ENCODE data around the gene TNFSF8. TPM values are rescaled to one million over a fixed set of nuclear protein-coding genes. Genes with fewer than 3 reads are reported as not detected.

TNFSF8 gene
- total RNA-seq, 1 experiment from 2014 or later, result not detected

DNA sequence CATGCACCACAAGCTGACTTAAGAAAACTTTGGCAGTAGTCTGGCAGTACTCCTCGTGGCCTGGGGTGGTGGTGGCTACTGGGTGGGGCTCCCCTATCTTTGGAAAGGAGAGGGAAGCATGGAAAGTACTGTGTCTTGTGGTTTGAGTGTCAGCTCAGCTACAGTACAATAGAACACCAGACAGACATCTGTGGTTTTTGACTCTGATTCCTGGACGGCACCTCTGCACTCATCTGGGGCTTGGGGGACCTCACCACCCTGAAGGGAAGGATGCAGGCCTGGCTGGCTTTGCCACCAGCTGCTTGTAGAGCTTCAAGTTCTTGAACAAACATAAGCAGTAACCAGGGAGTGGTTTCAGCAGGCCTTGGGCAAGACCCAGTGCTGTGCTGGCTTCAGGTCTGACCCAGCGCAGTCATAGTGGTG is 40.6 kb downstream of the TNFSF8 start:
- DNase-seq (ENCODE audit: low spot score), result no peak
- in situ Hi-C loops (cut with HindIII; ENCODE audit: low sequenced_read_pairs), result no loop called here

DNA sequence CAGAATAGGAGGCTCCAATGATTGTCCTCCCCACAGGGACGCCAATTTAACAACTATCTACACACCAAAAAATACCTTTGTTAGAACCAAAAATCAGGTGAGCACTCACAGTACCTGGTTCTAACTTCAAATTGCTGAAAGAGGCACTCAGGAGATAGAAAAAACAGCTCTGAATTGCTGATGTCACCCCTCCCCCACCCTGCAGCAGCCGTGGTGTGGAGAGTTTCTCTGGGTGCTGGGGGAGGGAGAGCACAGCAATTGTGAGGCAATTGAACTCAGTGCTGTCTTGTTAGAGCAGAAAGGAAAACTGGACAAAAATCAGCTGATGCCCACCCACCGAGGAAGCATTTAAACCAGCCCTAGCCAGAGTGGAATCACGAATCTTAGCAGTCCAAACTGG is 41.8 kb downstream of the TNFSF8 start:
- in situ Hi-C loops (cut with HindIII; ENCODE audit: low sequenced_read_pairs), result no loop called here
- DNase-seq (ENCODE audit: low spot score), result no peak

DNA sequence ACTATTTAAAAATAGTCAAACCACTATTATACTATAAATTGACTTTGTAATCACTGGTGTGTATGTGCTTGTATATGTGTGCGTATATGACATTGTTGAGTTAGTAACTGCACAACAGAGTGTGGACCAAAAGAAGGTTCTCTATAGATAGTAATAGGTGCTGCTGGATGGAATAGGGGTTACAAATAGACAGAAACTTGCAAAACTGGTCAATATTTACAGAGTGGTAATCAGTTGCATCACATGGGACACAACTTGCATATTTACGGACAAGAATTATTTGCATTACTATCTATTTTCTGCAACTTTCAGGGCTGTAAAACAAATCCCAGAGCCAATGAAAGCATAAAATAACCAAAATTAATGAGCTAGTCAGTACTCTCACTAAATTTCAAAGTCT is 42.4 kb downstream of the TNFSF8 start:
- in situ Hi-C loops (cut with HindIII; ENCODE audit: low sequenced_read_pairs), result no loop called here
- DNase-seq (ENCODE audit: low spot score), result no peak

DNA sequence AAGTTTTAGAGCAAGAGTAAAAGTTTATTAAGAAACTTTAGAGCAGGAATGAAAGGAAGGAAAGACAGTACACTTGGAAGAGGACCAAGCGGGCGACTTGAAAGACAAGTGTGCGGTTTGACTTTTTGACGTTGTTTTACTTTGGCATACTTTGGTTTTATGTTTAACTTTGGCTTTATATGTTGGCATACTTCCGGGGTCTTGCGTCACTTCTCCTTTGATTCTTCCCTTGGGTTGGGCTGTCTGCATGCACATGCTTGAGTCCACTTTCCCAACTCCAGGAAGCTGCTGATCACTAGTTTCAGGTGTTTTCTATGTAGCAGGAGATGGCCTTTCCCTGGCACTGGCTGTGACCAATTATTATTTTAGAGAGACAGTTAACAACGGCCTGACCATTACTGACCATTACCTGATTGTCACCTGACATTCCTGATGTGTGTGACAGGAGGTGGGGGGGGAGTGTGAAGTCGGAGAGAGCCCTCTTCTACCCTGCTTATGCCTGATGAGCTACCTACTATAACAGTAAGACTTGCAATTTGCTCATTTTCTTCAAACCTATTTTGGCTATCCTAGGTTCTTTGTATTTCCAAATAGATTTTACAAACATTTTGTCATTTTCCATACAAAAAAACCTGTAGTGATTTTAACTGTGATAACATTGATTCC is 45.5 kb downstream of the TNFSF8 start:
- in situ Hi-C loops (cut with HindIII; ENCODE audit: low sequenced_read_pairs), result no loop called here
- no peak for DNase-seq (ENCODE audit: low spot score)

DNA sequence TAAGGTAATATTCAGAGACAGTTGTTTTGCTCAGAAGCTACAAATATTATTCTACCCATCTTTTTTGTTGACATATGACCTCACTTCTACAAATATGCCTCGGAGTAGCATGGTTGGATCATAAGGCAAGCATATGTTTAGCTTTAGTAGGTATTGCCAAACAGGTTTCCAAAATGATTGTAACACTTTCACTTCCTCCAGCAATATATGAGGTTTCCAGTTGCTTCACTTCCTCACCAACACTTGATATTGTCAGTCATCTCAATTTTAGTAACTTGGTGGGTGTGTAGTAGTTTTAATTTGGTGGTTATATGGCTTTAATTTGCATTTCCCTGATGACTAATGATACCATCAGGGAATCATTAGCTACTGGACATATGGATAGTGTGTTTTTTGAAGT is 46.7 kb downstream of the TNFSF8 start:
- in situ Hi-C loops (cut with HindIII; ENCODE audit: low sequenced_read_pairs), result no loop called here
- no peak for DNase-seq (ENCODE audit: low spot score)

DNA sequence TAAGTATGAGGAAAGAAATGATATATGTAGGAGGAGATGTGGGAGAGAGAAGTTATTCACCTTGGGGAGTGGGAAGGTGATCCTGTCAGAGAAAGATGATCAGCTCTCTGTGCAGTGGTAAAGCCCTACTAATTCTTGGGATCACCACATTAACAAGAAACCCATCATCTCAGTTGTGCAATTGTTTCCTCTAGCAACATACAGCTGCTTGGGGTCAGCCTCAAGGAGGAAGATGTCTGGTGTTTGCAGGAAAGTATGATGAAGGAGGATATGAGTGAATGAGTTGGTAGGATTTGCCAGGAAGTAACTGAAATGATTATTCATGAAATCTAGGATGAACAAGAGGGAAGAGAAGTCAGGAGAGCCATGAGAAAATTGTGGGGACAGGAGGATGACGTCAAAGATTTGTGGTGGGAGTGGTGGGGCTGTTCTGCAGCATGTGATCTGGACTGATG is 50.1 kb downstream of the TNFSF8 start:
- in situ Hi-C loops (cut with HindIII; ENCODE audit: low sequenced_read_pairs), result no loop called here
- DNase-seq (ENCODE audit: low spot score), result no peak

DNA sequence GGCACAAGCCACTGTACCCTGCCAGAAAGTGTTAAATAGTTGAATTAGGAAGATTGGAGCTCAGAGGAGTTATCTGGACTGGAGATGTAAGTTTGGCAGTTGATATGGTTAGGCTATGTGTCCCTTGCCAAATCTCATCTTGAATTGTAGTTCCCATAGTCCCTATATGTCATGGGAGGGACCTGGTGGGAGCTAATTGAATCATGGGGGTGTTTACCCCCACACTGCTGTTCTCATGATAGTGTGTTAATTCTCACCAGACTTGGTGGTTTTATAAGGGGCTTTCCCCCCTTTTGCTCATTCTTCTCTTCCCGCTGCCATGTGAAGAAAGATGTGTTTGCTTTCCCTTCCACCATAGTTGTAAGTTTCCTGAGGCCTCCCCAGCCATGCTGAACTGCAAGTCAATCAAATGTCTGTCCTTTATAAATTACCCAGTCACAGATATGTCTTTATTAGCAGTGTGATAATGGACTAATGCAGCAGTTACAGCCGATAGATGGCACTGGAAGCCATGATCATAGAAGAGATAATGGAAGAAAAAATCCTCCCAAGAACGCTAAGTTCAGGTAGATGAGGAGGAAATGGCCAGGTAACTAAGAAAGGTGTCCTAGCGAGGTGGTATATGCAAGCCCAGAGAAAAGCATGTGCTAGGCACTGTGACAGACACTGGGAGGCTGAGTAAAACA is 51.4 kb downstream of the TNFSF8 start:
- no peak for DNase-seq (ENCODE audit: low spot score)
- in situ Hi-C loops (cut with HindIII; ENCODE audit: low sequenced_read_pairs), result no loop called here

DNA sequence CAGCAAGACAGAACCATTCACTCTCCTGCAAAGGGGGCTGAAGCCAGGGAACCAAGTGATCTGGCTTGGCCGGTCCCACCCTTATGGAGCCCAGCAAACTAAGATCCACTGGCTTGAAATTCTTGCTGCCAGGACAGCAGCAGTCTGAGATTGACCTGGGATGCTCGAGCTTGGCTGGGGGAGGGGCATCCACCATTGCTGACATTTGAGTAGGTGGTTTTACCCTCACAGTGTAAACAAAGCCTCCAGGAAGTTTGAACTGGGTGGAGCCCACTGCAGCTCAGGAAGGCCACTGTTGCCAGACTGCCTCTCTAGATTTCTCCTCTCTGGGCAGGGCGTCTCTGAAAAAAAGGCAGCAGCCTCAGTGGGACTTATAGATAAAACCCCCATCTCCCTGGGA is 60.5 kb downstream of the TNFSF8 start:
- no peak for DNase-seq (ENCODE audit: low spot score)
- in situ Hi-C loops (cut with HindIII; ENCODE audit: low sequenced_read_pairs), result no loop called here

DNA sequence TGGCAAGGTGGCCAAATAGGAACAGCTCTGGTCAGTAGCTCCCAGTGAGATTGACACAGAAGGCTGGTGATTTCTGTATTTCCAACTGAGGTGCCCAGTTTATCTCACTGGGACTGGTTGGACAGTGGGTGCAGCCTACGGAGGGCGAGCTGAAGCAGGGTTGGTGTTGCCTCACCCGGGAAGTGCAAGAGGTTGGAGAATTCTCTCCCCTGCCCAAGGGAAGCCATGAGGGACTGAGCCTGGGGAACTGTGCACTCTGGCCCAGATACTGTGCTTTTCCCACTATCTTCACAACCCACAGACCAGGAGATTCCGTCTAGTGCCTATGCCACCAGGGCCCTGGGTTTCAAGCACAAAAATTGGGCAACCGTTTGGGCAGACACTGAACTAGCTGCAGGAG is 61.0 kb downstream of the TNFSF8 start:
- in situ Hi-C loops (cut with HindIII; ENCODE audit: low sequenced_read_pairs), result no loop called here
- no peak for DNase-seq (ENCODE audit: low spot score)

DNA sequence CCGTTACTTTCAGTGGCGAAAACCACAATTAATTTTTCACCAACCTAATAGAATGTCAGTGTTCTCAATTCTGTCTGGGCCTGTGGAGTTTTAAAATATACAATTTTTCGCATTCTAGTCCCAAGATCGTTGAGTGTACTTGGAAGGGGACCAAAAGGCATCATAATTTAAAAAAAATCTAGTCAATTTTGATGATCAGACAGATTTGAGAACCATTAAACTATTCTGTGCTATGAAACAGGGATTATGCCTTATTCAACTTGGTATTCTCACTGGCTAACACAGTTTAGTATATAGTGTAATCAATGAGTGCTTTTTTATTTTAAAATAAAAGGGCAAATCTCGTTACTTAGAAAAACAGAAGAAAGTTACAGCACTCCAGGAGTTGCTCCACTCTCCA is 63.1 kb downstream of the TNFSF8 start:
- in situ Hi-C loops (cut with HindIII; ENCODE audit: low sequenced_read_pairs), result no loop called here
- DNase-seq (ENCODE audit: low spot score), result no peak

DNA sequence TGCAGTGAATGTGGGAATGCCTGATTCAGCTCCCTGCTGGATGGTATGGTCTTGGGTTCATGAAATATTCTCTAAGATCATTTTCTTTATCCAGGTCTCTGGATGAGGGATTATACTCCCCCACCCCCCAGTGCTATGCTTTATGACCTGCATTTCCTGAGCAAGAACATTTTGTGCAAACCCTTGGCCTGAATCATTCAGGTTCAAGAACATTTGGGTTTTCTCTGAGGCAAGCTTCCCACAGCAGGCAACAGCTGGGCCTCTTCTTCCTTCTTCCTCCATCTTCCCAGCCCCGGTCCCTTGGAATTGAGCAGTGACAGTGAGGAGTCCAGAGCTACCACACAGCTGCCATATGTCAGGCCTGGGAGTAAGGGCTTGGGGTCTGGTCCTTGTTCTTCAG is 65.9 kb downstream of the TNFSF8 start:
- no peak for DNase-seq (ENCODE audit: low spot score)
- in situ Hi-C loops (cut with HindIII; ENCODE audit: low sequenced_read_pairs), result no loop called here

DNA sequence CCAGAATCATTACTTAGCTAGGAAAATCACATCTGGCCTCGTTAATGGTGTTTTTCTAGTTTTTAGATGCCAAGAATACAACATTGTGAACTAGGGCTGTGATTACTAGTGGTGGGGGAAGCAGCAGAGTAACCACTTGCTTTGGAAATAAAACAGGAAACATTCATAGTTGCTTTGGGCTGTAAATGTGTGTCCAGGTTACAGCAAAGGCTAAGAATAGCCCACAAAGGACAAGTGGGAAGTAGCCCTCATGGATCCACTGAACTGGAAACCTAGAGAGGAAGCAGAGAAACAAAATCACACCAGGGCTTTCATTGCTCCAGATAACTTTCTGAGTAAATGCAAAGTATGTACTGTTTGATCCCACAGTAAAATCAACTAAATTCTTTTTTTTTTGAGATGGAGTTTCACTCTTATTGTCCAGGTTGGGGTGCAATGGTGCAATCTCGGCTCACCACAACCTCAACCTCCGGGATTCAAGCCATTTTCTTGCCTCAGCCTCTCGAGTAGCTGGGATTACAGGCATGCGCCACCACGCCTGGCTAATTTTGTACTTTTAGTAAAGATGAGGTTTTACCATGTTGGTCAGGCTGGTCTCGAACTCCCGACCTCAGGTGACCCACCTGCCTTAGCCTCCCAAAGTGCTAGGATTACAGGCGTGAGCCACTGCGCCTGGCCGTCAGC is 68.3 kb downstream of the TNFSF8 start:
- DNase-seq (ENCODE audit: low spot score), result no peak
- in situ Hi-C loops (cut with HindIII; ENCODE audit: low sequenced_read_pairs), result no loop called here

DNA sequence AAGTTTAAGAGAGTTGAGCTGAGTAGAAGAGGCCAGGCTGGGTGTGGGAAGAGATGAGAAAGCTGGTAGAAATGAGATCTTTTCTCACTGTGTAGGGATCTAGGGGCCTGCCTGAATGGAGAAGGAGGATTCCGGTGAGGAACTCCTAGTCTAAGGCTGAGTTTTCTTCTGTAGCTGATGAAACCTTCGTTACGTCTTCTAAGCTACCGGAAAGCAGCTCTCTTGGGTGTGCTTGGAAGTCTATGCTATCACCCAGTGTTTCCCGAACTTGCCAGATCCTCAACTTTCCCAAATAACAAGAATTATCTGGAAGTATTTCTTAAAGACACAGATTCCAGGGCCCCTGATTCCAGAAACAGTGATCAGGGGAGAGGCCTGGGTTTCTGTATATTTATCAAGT is 69.1 kb downstream of the TNFSF8 start:
- no peak for DNase-seq (ENCODE audit: low spot score)
- in situ Hi-C loops (cut with HindIII; ENCODE audit: low sequenced_read_pairs), result no loop called here

DNA sequence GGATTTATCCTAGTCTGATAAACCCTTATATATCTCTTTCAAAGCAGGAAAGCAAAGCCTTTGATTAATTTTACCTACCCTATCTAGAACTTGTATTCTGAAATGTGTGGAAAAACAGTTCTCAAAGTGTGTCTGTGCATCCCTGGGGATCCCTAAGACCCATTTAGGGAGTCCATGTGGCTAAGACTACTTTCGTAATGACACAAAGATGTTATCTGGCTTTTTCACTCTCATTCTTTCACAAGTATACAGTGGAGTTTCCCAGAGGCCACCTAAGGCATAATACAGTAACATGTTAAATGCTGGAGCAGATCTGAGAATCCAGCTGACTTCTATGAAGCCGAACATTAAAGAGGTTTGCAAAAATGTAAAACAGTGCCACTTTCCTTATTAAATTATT is 70.2 kb downstream of the TNFSF8 start:
- DNase-seq (ENCODE audit: low spot score), result no peak
- in situ Hi-C loops (cut with HindIII; ENCODE audit: low sequenced_read_pairs), result no loop called here

DNA sequence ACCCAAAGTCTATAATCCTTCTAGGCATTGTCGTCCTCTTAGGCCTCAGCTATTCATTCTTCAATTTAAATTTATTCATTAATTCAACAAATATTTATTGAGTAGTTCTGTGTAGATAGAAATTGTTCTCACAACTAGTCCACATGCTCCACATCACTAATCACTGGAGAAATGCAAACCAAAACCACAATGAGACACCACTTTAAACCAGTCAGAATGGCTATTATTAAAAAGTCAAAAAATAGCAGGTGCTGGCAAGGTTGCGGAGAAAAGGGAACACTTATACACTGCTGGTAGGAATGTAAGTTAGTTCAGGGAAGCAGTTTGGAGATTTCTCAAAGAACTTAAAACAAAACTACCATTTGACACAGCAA is 73.5 kb downstream of the TNFSF8 start:
- in situ Hi-C loops (cut with HindIII; ENCODE audit: low sequenced_read_pairs), result no loop called here
- no peak for DNase-seq (ENCODE audit: low spot score)

DNA sequence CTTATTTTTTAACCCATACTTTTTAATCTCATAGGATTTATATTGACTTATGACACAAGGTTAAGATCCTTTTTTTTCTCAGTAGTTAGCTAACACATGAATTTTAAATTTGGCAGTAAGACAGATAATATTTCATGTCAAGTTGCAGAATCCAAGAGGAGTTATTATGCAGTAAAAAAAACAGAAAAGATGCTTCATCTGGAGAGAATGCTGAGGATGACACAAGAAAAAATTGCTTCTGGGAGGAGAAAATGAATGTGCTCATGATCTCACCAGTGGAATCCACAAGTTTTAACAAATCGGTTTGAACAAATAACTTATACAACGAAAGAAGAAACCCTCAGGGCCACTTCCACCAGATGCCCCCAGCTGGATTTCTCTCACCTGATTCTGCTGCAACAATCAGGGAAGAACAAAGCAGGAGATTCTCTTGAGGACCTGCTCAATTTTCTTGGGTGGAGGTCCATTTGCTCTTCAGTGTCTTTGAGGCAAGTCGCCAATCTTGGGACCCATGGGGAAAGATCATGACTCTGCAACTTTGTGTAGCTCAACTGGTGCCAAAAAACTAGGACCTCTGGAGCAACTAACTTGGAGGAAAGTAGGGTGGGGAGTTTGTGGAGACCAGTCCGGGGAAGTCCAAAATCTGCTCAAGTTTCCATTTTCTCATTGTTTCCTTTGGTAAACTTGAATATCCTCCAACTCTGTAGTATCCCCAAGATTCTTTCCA is 74.0 kb downstream of the TNFSF8 start:
- no peak for DNase-seq (ENCODE audit: low spot score)
- in situ Hi-C loops (cut with HindIII; ENCODE audit: low sequenced_read_pairs), result no loop called here

DNA sequence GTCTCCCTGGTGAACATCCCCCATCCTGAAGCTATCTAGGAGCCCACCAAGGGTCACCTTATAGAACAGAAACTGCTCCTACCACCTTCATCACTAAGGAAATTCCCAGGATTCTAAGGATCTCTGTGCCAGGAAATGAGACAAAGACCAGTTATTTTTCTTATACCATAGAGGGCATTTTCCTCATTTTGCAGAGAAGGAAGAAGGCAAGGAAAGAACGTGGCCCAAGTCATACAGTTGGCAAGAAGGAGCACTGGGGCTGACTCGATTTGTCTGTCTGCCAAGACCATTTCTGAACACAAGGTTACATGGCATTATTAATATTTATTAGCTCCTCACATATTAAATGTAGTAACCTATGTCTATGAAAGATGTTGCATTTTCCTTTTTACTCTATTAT is 74.9 kb downstream of the TNFSF8 start:
- in situ Hi-C loops (cut with HindIII; ENCODE audit: low sequenced_read_pairs), result no loop called here
- peak; percentile 3 for DNase-seq (ENCODE audit: low spot score)

DNA sequence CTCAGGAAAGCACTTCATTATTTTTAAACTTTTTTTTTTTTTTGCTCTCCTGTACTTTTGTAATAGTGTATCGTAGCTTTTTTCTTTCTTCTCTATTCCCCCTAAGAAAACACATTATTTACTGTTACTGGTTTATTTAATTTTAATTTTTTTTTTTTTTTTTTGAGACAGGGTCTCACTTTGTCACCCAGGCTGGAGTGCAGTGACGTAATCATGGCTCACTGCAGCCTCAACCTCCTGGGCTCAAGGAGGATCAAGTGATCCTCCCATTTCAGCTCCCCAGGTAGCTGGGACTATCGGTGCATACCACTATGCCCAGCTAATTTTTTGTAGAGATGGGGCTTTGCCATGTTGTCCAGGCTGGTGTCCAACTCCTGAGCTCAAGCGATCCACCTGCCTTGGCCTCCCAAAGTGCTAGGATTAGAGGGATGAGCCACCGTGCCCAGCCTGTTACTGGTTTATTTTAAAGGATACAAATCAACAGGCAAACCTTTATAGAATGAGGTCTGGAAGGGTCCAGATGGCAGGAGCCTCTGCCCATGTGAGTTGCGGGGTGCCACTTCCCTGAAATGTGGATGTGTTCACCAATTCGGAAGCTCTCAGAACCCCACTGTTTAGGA is 75.5 kb downstream of the TNFSF8 start:
- DNase-seq (ENCODE audit: low spot score), result peak; percentile 68
- in situ Hi-C loops (cut with HindIII; ENCODE audit: low sequenced_read_pairs), result no loop called here

DNA sequence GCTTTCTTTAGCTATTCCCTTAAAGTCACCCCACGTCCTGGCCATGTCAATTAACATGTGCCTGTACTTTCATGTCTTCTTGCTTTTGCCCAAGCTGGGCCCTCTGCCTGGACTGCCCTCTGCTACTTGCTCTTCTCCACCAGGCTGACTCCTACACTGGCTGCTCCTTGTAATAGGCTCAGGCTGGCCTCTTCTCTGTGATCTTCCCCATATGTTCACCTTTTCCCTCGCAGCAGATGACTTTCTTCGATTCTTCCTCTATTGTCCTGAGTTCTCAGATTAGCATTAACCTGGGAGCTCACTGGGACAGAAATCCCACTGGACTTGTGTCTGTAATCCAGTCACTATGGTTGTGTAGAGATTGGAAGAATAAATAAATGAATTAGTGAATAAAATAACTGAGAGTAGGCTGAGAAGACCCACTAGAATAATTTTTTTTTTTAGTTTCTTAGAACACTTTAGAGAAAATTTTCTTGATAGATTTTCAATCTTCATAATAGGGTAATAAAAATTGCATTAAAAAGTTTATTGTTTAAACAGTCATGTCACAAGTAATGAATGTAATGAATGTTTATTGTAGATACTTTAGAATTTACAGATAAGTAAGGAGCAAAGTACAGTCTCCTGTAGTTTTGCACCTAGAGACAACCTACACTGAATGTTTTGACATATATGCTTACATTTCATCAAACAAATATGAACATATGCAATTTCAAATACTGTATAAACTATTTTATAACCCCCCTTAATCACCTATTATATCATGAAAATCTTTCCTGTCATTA is 77.1 kb downstream of the TNFSF8 start:
- no peak for DNase-seq (ENCODE audit: low spot score)
- in situ Hi-C loops (cut with HindIII; ENCODE audit: low sequenced_read_pairs), result no loop called here

All from G401 (cell line).